GM19455 (cell line): ENCODE results near the gene NFYC.

Experiments used
- ATAC-seq: cut with Tn5 transposase; IDR thresholded peaks from one replicate; pipeline ENCODE4 v1.9.1; 2021; ENCODE audit not compliant: unreplicated experiment

The NFYC gene

DNA sequence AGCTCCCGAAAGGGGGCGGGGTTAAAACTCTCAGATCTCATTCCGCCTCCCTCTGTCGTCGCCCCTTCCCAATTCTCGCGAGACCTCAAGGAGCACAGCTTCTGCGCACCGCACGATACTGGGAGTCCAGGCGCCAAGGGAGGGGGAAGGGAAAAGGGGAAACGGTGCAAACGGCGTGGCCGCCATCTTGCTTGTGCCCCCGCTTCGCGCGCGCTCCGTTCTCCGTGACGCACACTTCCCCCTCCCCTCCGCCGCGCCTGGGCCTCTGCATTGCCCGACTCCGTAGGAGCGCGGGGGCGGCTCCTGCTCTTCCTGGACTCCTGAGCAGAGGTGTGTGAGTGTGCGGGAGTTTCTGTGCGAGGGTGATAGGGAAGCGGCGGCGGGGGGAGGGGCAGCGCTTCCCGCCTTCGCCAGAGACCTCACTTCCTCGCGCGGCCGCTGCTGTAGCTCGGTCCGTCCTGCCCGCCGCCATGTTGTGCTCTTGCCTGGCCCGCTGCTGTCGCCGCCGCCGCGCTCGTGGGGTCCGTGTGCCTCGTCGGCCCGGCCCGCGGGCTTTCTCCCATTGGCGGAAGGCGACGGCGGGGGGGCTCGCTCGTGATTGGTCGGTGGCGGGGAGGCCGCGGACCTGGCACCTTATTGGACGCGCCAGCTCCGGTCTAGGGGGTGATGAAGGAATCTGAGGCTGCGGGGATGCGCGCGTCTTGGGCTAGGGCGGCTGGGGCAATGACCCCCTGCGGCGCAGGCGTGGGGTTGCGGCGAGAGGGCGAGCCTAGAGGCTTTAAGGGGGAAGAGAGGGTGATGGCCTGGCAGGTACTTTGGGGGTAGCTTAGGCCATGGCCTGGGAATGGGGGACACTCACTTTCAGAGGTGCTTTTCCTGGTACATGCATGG, at the start of gene NFYC:
NFYC (plus strand) TSS at position 167 of the 891 bp plus-strand sequence. CDS start 47,140 bp downstream, outside the sequence.
- peak; percentile 79 for ATAC-seq

GRCh38 chr1:40645118-40645680, 46.3 kb upstream of the NFYC start:
- no peak for ATAC-seq

DNA sequence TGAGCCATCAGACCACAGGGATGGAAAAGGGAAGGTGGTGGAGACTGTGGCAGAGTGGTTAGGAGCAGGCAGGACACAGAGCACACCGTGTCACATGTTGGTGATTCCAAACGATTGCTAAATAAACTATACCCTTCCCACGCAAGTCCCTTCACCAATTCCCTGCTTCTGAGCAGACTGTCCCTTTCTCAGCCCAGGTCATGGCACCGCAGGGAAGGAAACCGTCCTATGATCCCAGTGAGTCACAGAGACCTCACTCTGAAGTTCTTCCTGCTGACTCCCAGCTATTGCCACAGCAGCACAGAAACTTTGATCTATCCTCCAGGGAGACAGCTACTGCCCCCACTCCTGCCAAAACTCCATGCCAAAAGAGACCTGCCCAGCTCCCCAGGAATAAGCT, 45.2 kb upstream of the NFYC start:
- ATAC-seq: no peak

GRCh38 chr1:40648200-40648599, 43.3 kb upstream of the NFYC start:
- no peak for ATAC-seq

GRCh38 chr1:40648928-40649591, 42.4 kb upstream of the NFYC start:
- no peak for ATAC-seq

DNA sequence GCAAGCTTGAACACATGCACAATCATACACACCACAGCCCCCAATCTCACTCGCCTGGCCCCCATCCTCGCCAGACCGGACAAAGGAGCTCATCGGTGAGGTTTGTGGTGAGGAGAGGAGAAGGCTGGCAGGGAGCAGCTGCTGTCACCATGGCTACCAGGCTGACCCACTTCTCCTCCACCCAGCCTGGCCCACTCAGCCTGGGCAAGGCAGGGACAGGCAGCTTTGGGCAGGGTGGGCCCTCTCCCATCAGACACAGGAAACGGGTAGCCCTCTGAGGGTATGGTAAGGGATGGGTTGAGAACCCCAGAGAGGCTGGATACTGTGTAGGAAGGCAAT, 41.9 kb upstream of the NFYC start:
- no peak for ATAC-seq

DNA sequence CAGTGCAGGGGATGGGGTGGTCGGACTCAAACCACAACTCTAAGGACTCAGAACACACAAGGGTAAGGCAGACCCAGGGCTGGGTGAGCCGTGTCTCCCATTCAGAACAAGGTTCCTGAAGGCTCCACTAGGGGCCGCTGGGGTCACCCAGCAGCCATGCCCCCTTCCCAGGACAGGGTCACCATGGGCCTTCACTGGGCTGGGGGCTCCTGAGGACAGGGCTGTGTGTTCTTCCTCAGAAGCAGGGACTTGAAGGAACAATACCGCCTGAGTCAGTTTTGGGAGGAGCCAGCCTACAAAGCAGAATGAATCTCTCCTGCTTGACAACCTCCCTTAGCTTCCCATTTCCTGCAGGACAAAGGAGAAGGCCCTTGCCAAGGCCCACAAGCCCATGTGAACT, 41.4 kb upstream of the NFYC start:
- no peak for ATAC-seq

DNA sequence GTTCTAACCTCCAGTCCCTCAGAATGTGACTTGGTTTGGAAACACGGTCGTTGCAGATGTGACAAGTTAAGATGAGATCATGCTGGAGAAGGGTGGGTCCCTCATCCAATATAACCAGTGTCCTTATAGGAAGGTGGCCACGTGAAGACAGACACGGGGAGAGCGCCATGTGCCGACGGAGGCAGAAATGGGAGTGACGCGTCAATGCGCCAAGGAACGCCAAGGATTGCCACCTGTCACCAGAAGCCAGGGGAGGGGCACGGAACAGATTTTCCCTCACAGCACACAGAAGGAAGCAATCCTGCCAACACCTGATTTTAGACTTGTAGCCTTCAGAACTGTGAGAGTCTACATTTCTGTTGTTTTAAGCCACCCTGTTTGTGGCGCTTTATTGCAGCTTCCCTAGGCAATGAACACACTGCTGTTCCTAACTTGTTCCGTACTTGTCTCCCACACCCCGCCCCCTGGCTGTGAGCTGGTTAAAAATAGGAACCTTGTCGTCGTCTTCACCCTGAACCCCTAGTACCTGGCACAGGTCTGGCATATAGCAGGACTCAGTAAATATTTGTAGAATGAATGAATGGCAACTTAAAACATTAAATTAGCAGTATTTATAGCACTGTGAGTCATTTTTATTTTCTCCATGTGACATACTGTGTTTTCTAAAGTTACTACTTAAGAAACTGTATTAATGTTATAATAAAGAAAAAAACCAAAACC, 40.2 kb upstream of the NFYC start:
- ATAC-seq: no peak

GRCh38 chr1:40652468-40652867, 39.0 kb upstream of the NFYC start:
- ATAC-seq: no peak

- ATAC-seq: no peak
Observed at GRCh38 chr1:40652979-40653378, 38.5 kb upstream of the NFYC start.

- no peak for ATAC-seq
Observed at GRCh38 chr1:40653851-40654537, 37.5 kb upstream of the NFYC start.

DNA sequence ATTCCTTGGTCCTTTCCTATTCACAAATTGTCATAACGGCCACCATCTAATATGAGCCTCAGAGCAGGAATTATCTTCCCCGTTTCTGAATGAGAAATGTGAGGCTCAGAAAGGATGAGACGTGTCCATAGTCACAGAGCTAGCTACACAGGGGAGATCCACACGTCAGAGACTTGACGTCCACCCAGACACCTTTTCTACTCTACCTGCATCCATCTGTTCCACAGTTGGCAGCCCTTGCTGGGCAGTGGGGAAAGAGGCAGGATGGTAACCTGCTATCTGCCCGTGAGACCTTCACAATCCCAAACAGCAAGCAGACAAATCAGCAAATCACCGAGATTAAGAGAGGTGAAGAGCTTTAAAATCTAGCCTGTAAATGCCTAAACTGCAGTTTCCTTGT, 34.5 kb upstream of the NFYC start:
- ATAC-seq: no peak

DNA sequence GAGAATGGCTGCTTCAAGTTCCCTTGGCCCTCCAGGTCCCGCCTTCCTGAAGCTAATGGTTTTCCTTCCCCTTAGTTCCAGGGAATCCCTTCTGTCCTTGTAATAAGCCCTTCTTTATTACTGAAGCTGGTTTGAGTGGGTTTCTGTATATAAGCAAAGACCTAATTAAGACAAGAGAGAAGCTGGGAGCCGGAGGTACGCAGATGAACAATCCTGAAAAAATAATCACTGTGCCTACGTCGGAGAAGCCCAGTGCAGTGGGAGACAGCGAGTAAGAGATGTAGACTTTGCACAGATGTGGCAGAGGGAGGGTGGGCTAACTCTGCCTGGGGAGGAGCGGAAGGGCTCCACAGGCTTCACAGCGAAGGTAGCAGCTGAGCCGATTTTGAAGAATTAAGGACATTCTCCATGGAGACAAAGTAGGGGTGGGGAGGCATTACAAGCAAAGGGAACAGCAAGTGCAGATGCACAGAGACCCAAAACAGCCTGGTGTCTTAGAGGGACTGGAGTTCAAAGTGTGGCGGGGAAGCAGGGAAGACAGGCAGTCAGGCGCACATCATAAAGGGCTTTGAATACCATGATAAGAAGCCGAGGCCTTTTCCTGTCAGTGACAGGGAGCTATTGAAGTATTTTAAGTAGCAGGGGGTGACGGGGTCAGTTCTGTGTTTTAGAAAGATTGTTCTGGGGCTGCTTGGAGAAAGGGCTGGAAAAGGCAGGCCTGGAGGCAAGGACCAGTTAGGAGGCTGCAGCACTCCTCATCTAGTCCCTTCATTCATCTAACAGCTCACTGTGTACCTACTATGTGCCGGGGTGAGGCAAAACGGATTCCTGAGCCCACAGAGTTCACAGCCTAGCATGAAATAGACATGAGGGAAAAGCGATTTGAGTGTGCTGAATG, 32.5 kb upstream of the NFYC start:
- no peak for ATAC-seq

GRCh38 chr1:40659649-40659947, 31.9 kb upstream of the NFYC start:
- ATAC-seq: no peak

GRCh38 chr1:40661678-40662077, 29.8 kb upstream of the NFYC start:
- ATAC-seq: no peak

DNA sequence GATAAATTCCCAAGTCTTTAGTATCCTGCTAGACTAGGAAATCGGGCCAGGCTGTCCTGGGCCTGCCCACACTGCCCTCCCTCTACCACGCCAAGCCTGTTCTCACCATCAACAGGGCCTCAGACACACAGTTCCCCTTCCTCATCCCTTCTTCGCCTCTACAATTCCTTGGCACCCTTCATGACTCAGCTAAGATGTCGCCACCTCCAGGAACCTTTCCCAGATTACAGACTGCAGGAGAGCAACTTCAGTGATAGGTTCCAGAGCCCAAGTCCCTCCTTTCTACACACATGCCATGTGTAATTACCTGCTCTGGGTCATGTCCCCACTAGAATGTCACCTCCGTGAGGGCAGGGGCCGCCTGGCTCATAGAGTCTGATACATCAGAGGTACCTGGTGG, 29.4 kb upstream of the NFYC start:
- ATAC-seq: no peak

DNA sequence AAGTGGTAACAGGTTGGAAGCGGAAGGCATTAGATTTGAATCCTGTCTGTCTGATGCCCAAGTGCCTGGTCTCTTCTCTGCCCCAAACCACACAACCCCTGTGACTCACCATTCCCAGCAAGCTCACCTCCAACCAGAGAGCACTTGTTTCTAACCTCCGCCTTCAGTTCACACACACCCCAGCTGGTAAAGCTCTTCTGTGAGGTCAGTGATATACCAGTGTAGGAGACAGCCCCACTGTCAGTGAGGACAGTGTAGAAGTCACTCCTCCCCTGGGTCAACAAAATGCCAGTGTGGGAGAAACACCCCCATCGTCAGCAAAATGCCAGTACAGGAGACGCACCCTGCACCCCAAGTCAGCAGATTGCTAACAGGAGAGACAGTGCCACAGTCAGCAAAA, 28.6 kb upstream of the NFYC start:
- no peak for ATAC-seq

GRCh38 chr1:40663324-40664166, 28.0 kb upstream of the NFYC start:
- ATAC-seq: no peak

GRCh38 chr1:40664167-40664537, 27.4 kb upstream of the NFYC start:
- no peak for ATAC-seq
